Loucy (cell line): ENCODE measurements around the gene CEP43.

Experiments used
- EZH2phosphoT487 ChIP-seq: fragments of 200-600 bp; IDR thresholded peaks from 2 replicates; pipeline ENCODE4 v1.6.1; 2018; ENCODE audit warnings: antibody characterized with exemption, mild to moderate bottlenecking, moderate library complexity, borderline replicate concordance
- TF ChIP-seq, protein P1 (sequence below): fragments of 200-600 bp; sonication (generic); conservative IDR thresholded peaks from 2 replicates; pipeline ENCODE4 v1.5.1; 2014; ENCODE audit warnings: mild to moderate bottlenecking, antibody characterized with exemption, low read length

DNA sequence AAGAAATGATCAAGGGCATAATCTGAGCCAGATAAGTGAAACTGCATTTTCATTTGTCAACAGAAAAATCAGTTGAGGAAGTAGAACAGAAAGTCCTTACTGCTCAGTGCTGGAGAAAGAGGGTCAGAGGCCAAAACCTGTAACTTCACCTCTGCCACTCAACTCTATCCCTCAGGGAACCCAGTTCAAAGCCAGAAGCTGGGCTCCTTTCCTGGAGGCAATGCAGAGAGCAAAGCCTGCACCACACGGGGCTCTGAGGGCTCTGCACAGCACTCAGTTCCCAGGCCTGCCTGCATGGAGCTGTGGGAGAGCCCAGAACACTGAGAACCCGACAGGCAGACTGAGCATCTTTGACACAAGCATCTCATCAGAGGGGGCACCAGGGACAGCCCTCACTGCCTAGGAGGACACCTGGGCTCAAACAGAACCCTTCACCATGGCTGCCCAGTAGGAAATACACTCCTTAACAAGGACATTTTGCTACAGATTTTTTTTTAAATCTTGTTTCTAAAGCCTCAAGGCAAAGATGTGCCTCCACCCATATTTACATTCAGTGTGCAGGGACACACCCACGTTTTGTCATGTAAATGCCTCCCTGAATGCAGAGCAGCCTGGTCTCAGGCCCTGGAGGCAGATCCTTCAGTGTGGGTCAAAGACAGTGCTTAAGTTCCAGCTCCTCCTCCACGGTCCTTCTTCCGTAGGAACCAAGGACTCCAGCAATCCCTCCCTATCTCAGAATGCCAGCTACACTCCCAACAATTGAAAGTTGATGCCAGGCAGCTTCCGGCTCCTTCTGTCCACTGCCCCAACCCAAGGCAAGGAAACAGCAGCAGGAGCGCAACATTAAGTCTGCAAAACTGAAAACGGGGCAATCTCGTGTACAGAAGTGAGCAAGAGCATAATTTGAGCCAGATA is 49.4 kb upstream of the CEP43 start:
- TF ChIP-seq, protein P1, sequence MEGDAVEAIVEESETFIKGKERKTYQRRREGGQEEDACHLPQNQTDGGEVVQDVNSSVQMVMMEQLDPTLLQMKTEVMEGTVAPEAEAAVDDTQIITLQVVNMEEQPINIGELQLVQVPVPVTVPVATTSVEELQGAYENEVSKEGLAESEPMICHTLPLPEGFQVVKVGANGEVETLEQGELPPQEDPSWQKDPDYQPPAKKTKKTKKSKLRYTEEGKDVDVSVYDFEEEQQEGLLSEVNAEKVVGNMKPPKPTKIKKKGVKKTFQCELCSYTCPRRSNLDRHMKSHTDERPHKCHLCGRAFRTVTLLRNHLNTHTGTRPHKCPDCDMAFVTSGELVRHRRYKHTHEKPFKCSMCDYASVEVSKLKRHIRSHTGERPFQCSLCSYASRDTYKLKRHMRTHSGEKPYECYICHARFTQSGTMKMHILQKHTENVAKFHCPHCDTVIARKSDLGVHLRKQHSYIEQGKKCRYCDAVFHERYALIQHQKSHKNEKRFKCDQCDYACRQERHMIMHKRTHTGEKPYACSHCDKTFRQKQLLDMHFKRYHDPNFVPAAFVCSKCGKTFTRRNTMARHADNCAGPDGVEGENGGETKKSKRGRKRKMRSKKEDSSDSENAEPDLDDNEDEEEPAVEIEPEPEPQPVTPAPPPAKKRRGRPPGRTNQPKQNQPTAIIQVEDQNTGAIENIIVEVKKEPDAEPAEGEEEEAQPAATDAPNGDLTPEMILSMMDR: no peak
- TF ChIP-seq EZH2phosphoT487: no peak
